Heart right ventricle (tissue), 16 donors: ENCODE data around the gene AGR3. TPM values are rescaled to one million over a fixed set of nuclear protein-coding genes. Genes with fewer than 3 reads are reported as not detected.

Source experiments
- ATAC-seq, 8 donors: fragments of 200-7000 bp; cut with Tn5 transposase; one replicate each; pipeline ENCODE4 v1.9.1; 2020; ENCODE audit warnings: mild to moderate bottlenecking in 8 of 8, moderate library complexity in 8 of 8, moderate number of reproducible peaks in 1 of 8
- DNase-seq, 2 donors: peaks; one replicate each; pipeline ENCODE4 v3.0.0-alpha.2; 2020
- H3K27ac ChIP-seq, 10 donors: fragments of 200-600 bp; sonication (generic) in 2 of 10; one replicate each; pipeline versions ENCODE4 v1.5.0 to v1.8.0; 2020 to 2022; ENCODE audit warnings: mild to moderate bottlenecking in 3 of 10
- H3K27me3 ChIP-seq, 7 donors: fragments of 200-600 bp; one replicate each; pipeline ENCODE4 v1.8.0; 2021 to 2022; ENCODE audit warnings: mild to moderate bottlenecking in 2 of 7
- H3K36me3 ChIP-seq, 9 donors: fragments of 200-600 bp; sonication (generic) in 1 of 9; one replicate each; pipeline versions ENCODE4 v1.5.0 to v1.8.0; 2020 to 2022; ENCODE audit warnings: mild to moderate bottlenecking in 2 of 9
- H3K4me1 ChIP-seq, 9 donors: fragments of 200-600 bp; sonication (generic) in 1 of 9; one replicate each; pipeline versions ENCODE4 v1.5.0 to v1.8.0; 2020 to 2022; ENCODE audit warnings: mild to moderate bottlenecking in 4 of 9
- H3K4me3 ChIP-seq, 10 donors: fragments of 200-600 bp; sonication (generic) in 2 of 10; one replicate each; pipeline versions ENCODE4 v1.5.0 to v1.8.0; 2020 to 2022; ENCODE audit warnings: mild to moderate bottlenecking in 7 of 10, moderate library complexity in 2 of 10
- H3K9me3 ChIP-seq, 11 donors: fragments of 200-600 bp in 10 of 11; sonication (generic) in 2 of 11; one replicate each; pipeline versions ENCODE4 v1.5.0 to v1.8.0; 2013 to 2022; ENCODE audit warnings: mild to moderate bottlenecking in 2 of 11, control low read depth in 1 of 11, moderate library complexity in 1 of 11
- CTCF ChIP-seq, 9 donors: fragments of 200-600 bp; sonication (generic) in 2 of 9; IDR thresholded peaks; one replicate each; pipeline versions ENCODE4 v1.5.0 to v1.8.0; 2021 to 2022; ENCODE audit warnings: antibody characterized with exemption in 9 of 9, mild to moderate bottlenecking in 5 of 9, moderate library complexity in 1 of 9
- WGBS, 2 donors: extraction: QIAGEN DNeasy Blood & Tissue Kit; methylation state at CpG; one replicate each; pipeline ENCODE4 v1.1.7; 2013; ENCODE audit warnings: inconsistent platforms in 1 of 2; 5-methylcytosine and 5-hydroxymethylcytosine counted together
- intact Hi-C, 10 donors: fragments of 100-400 bp; cut with DNase I; formaldehyde crosslinking; loops; one replicate each; pipeline versions ENCODE4 v1.11.1 to v1.14.2; 2022
- long read RNA-seq, 3 donors: library from polyadenylated mRNA; unstranded; transcript quantifications; one replicate each; pipeline ENCODE4 v2.0.0, GENCODE V29; 2020 to 2021
- polyA plus RNA-seq, 2 donors: library from polyadenylated mRNA; stranded (reverse); fragments of 200-250 nt; gene quantifications; one replicate each; pipeline ENCODE4 v1.2.3, GENCODE V29; 2013
- total RNA-seq, 10 donors: library from RNA; stranded (reverse); fragmentation: NEBNext Ultra II Directional in 3 of 10; extraction: Animal tissue kit (Norgen Biotek cat#: 25700) in 3 of 10; gene quantifications; one replicate each; pipeline versions ENCODE4 v1.2.1 to v1.2.4, GENCODE V29; 2021 to 2023
- donor health status: Arrhythmogenic right ventricular cardiomyopathy.
- donor health status: ischemic (EF 13 %, LVEDD 7.1; RV severe dilation, severe dysfunction).
- donor health status: healthy with polysubstance abuse.
- donor health status: DM: no; HTN: yes; CAD: no.
- donor health status: DM: no; HTN: no; CAD: no.
- donor health status: ischemic (EF 25% LVEDD 6.9; RV normal size, moderate dysfunction).
- donor health status: ischemic (EF 25% LVEDD 5.7; RV mildly dilated, moderate dysfunction).
- donor health status: healthy.
- donor health status: DM: yes; HTN: yes; CAD: no.
- donor health status: Ischemic cardiomyopathy.
- donor health status: ischemic (EF 35%, LVEDD 5.7; RV mildly dilated, moderate dysfunction).
- donor health status: nonischemic (EF 11% LVEDD 7.7; RV severe dilation, severe dysfunction).
- donor health status: DM: yes; HTN: yes; CAD: no.
- donor health status: PGD.
- donor health status: ischemic (EF 29% LVEDD 5.4; RV normal size, mild dysfunction).
- donor health status: nonischemic (EF 23%, LVEDD 6.1; RV moderate dilation, normal function).

The AGR3 gene
- not detected for total RNA-seq
- not detected for polyA plus RNA-seq
- long read RNA-seq, donor 1, result 0 reads
- long read RNA-seq, donor 2, result 0 reads
- long read RNA-seq, donor 3, result 0 reads

DNA sequence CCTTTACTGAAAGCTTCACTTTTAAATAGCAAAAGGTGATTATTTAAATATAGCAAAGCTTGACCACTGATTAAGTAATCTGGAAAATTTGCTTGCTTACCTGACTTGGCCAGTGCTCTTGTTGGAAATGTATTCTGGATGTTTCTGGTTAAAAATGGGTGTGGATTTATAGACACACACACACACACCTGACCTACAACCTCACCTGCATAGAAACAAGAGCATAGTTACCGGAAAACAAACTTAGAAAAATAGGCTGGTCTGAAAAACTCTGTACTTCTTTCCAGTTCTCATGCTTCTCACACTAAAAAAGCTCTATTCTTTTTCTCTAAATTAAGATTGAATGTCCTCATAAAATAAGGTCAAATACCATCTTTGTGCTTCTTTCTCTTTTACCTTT, at the start of gene AGR3:
TSS of gene AGR3 (minus strand) at position 140 of the 400 bp plus-strand sequence. CDS start 3,365 bp downstream, outside the sequence.
- intact Hi-C loops, result no loop called here
- H3K36me3 ChIP-seq, result no peaks in the 10 kb centered on the region
- no peak within 1 kb of the TSS for H3K27ac ChIP-seq
- ATAC-seq (no peak), DNase-seq (no peak)
- no peak within 1 kb of the TSS for H3K4me3 ChIP-seq
- 95 to 97% methylated on average over 1 of the region's 1 CpG for WGBS, 2 donors
- TF ChIP-seq CTCF (IDR thresholded peaks at IDR 0.05), result no peak
- no peaks in the 10 kb centered on the region for H3K9me3 ChIP-seq
- no peaks in the 10 kb centered on the region for H3K27me3 ChIP-seq
- H3K4me1 ChIP-seq, result no peaks in the 10 kb centered on the region

DNA sequence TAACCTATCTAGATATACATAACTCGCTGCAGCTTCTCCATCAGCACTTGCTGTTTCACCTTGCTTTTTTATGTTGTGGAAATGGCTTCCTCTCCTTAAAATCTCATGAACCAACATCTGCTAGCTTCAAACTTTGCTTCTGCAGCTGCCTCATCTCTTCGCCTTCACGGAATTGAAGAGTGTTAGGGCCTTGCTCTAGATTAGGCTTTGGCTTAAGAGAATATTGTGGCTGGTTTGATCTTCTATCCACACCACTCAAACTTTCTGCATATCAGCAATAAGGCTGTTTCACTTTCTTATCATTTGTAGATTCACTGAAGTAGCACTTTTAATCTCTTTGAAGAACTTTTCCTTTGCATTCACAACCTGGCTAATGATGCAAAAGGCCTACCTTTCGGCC, 49.2 kb upstream of the AGR3 start:
- Histone ChIP-seq H3K4me1 (peaks cover 0 to 31% (median 0%) of the 10 kb centered on the region in 9 donors), H3K9me3 (no peaks in the 10 kb centered on the region), H3K27ac (no peak overlapping the region), H3K36me3 (no peaks in the 10 kb centered on the region), H3K4me3 (no peak overlapping the region), H3K27me3 (no peaks in the 10 kb centered on the region)
- no peak for TF ChIP-seq CTCF (IDR thresholded peaks at IDR 0.05)
- intact Hi-C loops, result loop anchor here in 2 of 10 donors (5.0 to 10.0 kb wide), 2 partner anchors 46 to 56 kb away; no protein-coding TSS in a partner anchor
- ATAC-seq (no peak), DNase-seq (no peak)
- 96% methylated on average over 4 of the region's 4 CpGs for WGBS, 2 donors

DNA sequence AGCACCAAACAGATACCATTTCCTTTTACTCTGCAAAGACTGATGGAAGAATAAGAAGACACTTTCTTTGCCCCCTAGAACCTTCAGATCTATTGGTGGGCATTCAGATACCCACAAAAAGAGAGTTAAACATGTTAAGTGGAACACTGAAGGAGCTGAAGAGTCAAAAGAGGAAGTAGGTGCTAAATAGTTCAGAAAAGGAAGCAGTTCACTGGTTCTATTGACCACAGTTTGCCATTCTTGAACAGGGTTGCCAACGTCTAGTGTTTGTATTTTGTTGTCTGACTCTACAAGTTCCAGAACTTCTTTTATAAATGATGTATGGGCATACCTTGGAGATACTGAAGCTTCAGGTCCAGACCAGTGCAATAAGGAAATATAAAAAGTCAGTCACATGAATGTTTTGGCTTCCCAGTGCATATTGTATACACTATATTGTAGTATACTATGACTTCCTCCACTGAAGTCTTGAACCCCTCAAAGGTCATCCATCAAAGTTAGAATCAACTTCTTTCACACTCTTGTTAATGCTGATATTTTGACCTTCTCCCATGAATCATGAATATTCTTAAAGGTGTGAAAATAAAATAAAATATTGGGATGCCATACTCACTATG, 47.5 kb upstream of the AGR3 start:
- ATAC-seq (no peak), DNase-seq (no peak)
- Histone ChIP-seq H3K27ac (no peak overlapping the region), H3K27me3 (no peaks in the 10 kb centered on the region), H3K36me3 (no peaks in the 10 kb centered on the region), H3K9me3 (no peaks in the 10 kb centered on the region), H3K4me1 (peaks cover 0 to 30% (median 0%) of the 10 kb centered on the region in 9 donors), H3K4me3 (no peak overlapping the region)
- TF ChIP-seq CTCF (IDR thresholded peaks at IDR 0.05), result no peak
- WGBS, 2 donors, result 74 to 77% methylated on average over 1 of the region's 1 CpG
- intact Hi-C loops, result loop anchor here in 2 of 10 donors (5.0 to 10.0 kb wide), 3 partner anchors 314 to 716 kb away; no protein-coding TSS in a partner anchor

- Histone ChIP-seq H3K4me1 (peaks cover 0 to 15% (median 0%) of the 10 kb centered on the region in 9 donors), H3K4me3 (no peak overlapping the region), H3K27me3 (no peaks in the 10 kb centered on the region), H3K9me3 (no peaks in the 10 kb centered on the region), H3K36me3 (no peaks in the 10 kb centered on the region), H3K27ac (no peak overlapping the region)
- WGBS, 2 donors, result 81 to 88% methylated on average over 1 of the region's 1 CpG
- TF ChIP-seq CTCF (IDR thresholded peaks at IDR 0.05), result no peak
- DNase-seq (no peak), ATAC-seq (no peak)
- intact Hi-C loops, result loop anchor here in 2 of 10 donors (2.0 to 10.0 kb wide), 4 partner anchors 52 to 718 kb away; no protein-coding TSS in a partner anchor
Observed at GRCh38 chr7:16926861-16927260, 45.1 kb upstream of the AGR3 start.
